T47D (cell line): Measurements from ENCODE around the gene PHPT1.
A peak's percentile ranks its signal among the peaks of the same experiment; 100 is the strongest.
"Not testable (repeated sequence)": the region's sequence is repeated elsewhere in the genome, so short reads cannot be mapped to it uniquely, and the experiment has no call there.

Source experiments
- DNase-seq, 2 experiments: peaks; one replicate each; pipeline versions ENCODE4 v3.0.0 to v3.0.0-alpha.2; 2011 to 2012; ENCODE audit warnings: low read depth in 1 of 2, low spot score in 1 of 2
- JUND ChIP-seq: IDR thresholded peaks from 2 replicates; pipeline ENCODE4 v1.6.1; 2012; ENCODE audit warnings: low read depth
- in situ Hi-C: cut with HindIII; loops from 2 replicates; pipeline ENCODE4 v1.10.0; 2016; ENCODE audit warnings: low sequenced_read_pairs, low pct_unique_long_range_greater_than_20kb

PHPT1 gene

DNA sequence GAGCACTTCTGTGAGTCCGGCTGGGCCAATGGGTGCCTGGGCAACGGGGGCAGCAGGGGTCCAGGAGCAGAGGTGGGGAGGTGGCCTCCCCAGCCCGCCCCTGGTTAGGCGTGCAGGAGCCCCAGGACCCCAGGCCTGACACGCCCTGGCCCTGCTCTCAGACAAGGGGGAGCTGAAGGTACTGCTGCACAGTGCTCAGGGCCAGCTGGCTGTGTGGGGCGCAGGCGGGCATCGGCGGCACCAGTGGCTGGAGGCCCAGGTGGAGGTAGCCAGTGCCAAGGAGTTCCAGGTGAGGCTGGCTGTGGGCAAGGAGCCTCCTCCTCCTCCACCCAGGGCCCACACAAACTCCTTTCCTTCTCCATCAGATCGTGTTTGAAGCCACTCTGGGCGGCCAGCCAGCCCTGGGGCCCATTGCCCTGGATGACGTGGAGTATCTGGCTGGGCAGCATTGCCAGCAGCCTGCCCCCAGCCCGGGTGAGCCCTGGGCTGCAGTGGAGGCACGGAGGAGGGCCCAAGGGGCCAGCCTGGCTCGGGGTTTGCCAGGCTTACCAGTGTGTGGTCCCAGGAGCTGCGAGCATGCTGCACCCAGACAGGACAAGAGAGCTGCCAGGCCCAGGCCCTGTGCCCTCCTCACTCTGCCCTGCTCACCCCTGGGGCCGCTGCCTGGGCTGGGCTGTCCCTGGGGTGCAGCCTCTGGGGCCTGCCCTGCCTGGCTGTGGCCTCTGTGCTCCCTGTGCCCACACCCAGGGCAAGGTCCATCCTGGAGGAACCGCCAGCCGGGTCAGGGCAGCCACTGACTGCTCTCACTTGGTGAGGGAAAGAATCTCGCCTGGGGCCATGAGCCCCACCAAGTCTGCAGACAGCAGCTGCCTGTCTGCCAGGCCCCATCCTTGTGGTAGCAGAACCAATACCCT lies 9.9 kb downstream of the PHPT1 start:
- DNase-seq: peak in 1 of 2 experiments; percentile 76
- TF ChIP-seq JUND: no peak
- in situ Hi-C loops: no loop called here

DNA sequence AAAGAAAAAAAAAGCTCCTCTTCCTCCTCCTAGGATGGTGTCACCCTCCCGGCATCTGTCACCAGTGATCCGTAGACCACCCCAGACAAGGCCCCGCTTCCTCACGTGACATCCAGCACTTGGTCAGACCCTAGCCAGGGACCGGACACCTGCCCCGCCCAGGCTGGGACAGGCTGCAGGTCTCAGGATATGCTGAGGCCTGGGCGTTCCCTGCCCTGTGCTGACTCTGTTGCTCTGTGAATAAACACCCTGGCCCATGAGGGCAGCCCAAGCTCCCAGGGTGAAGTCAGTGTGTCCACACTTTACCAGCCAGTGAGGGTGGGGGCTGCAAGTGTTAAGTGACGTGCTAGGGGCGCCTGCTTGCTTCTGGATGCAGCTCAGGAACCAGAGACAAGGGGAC lies 11.3 kb downstream of the PHPT1 start:
- in situ Hi-C loops: no loop called here
- no peak for TF ChIP-seq JUND

DNA sequence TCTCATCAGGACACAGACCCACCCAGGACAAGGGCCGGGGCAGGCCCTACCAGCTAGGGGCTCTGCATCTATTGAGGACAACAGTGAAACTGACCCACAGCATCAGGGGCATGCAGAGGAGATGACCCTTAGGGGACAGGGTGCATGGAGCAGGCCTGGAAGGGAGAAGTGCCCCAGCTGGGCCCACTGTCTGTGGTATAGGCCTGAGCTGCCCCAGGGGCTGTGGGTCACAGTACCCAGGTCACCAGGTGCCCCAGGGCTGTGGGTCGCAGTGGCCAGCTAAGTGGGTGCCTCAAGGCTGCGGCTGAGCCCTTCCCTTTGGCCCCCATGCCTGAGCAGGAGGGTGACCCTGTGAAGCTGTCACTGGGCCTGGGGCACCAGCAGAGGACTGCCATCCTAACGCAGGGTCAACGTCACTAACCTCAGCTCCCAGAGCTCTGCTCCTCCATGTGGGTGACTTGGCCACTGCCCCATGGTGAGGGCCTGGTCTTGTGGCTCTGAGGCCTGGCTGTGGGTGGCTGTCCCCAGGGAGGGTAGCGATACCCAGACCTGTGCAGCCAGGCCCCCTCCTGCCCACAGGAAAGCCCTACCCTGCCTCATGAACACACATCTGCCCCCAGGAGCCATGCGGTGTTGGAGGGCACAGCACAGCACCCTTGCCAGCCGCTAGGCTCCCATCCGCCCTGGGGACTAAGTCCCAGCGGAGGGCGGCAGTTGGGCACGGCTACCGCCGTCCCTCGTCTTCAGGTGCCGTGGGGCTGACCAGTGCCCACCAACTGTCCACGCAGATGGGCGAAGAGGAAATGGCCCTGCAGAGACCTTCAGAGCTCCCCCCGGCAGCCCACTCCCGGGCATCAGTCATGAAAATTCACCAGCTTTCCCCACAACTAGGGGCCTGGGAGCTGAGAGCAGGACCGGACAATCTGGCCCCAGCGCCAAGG lies 12.0 kb downstream of the PHPT1 start:
- TF ChIP-seq JUND: no peak
- in situ Hi-C loops: no loop called here
- DNase-seq: no peak

More for the DNA sequence above, 11.3 kb downstream of the PHPT1 start:
- DNase-seq: no peak

DNA sequence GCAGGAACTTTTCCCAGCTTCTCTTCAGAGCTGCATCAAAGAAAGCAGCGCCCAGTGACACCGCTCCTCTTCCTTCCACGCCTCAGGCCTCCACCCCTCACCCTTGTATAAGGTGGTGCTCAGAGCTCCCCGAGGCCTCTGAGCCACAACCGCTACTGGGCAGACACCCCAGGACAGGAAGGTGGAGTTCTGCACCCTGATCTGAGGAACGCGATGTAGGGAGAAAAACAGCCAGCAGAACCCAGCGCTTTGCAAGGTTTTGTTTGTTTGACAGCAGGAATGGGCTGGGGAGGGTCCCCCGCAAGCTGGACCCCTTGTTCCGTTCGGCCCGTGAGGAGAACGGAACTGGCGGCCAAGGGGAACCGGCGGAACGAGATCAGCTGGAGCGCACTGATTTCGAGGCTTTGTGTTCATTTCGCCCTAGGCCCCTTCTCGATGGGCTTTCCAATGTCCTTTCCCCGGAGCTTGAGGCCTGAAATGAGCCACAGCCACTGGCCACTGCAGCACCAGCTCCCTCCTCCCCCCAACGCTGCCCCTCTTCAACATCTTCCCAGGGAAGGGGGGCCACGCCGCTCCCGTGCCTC lies 12.8 kb downstream of the PHPT1 start:
- DNase-seq: no peak
- TF ChIP-seq JUND: no peak
- in situ Hi-C loops: no loop called here

DNA sequence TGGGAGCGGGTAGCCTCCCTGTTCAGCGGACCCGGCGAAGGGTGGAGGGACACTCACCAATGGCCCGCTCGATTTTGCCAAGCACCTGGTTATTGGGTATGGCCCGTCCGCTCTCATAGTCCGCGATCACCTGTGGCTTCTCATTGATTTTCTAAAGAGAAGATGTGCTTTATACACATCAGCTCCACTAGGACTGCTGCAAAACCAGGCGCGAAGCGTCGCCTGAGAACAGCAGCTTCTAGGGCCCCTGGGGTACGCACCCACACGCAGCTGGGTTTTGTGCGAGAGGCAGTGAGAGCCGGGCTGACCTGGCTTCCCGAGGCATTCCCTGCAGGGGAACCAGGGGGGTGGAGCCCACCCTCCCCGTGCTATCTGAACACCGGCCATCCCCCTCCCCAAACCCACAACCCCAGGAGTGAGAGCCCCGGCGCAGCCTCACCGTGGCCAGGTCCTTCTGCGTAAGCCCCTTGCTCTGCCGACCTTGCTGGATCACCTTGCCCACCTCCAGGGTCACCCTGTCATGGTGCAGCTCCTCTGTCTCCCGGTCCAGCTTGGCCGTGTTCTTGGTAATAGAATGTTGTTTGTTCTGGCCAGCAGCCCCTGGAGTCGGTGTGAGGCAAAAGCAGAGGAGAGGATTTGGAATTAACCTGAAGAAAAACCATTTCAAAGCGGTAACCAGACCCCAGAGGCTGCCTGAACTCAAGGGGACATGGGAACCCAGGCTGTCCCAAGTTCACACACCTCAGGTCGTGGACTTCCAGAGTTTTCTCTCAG lies 13.8 kb downstream of the PHPT1 start:
- in situ Hi-C loops: no loop called here
- TF ChIP-seq JUND: no peak
- no peak for DNase-seq

DNA sequence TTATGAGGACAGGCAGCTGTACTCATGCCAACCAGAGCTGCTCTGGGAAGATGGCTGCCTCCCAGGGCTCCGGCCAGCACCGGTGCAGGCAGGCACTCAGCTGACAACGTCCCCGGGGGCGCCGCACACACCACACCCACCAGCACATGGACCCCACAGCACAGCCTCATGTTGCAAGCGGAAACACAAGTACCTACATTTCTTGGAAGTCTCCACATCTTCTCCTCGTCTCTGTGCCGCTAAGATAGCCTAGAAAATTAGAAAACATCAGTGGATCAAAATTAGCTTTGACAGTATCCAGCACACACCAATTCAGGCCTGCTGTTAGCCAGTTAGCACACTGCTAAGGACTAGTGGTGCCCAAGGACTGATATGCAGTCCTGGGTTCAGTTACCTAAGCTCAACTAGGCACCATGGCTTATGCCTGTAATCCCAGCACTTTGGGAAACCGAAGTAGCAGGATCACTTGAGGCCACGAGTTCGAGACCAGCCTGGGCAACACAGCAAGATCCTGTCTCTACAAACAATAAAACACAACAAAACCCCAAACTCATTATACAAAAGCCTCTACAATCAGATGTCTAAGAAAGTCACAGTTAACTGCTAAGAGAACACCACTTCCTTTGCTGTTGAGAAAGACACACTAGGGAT lies 14.5 kb downstream of the PHPT1 start:
- in situ Hi-C loops: no loop called here
- no peak for DNase-seq
- TF ChIP-seq JUND: no peak

DNA sequence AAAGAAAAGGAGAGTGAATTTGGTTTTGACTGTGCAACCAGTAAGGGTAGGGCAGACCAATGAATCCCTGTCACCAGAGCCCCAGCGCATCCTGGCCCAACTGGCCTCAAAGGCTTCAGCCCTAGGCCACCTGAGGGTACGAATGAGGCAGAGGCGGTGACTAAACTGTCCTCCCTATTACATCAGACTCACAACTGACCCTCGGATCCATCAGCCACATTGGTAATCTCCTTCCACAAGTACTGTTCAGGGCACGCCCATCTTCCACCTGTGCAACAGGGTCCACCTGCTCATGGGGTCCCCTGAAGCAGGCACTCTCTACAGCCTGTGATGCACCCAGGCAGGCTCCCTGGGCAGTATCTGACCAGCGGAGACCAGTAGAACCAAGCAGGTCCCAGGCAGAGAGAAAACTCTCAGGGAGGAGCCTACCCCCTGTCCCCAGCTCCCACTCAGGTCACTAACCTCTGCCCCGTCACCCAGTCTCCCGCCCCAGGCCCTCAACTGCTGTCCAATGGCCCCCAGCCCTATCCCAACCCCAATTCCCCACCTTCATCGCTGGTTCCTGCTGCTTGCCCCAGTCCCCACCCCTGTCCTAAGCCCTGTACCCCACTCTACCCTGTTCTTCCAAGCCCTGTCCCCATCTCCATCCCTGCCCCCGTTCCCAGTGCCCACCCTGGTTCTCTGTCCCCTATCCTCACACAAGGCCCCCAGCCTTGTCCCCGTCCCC lies 16.0 kb downstream of the PHPT1 start:
- no peak for TF ChIP-seq JUND
- in situ Hi-C loops: no loop called here
- no peak for DNase-seq

DNA sequence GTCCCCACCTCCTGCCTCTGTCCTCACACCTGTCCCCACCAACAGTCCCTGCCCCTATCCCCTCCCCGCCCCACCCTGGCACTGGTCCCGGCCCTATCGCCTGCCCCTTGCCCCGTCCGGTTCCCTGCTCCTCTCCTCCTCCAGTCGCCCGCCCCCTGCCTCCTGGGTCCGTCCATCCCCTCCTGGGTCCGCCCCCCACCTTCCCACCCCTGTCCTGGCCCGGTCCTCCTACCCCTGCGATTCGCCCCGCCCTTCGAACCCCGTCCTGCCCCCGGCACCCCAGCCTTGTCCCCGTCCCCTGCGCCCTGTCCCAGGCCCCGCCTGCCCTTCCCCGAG lies 16.5 kb downstream of the PHPT1 start:
- in situ Hi-C loops: no loop called here
- no peak for TF ChIP-seq JUND
- DNase-seq: no peak

DNA sequence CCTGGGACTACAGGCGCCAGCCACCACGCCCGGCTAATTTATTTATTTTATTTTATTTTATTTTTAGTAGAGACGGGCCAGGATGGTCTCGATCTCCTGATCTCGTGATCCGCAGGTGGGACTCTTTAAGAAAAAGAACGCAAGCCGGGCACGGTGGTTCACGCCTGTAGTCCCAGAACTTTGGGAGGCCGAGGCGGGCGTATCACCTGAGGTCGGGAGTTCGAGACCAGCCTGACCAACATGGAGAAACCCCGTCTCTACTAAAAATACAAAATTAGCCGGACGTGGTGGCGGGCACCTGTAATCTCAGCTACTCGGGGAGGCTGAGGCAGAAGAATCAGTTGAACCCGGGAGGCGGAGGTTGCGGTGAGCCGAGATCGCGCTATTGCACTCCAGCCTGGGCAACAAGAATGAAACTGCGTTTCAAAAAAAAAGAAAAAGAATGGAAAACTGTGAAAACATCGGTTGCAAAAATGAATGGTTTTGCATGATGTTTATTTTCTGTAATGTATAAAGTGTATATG lies 17.8 kb downstream of the PHPT1 start:
- DNase-seq, in situ Hi-C loops: not testable (repeated sequence)

DNA sequence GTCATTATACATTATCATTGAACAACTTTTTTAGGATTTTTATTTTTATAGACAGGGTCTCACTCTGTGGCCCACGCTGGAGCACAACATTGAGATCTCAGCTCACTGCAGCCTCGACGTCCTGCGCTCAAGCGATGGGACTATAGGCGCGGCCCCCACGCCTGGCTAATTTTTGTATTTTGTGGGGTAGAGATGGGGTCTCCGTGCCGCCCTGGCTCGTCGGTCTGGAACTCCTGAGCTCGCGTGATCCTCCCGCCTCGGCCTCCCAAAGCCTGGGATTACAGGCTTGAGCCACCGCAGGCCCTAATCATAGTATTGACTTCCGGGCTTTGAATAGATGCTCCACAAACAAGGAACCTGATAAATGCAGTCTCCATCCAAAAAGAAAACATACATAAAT lies 18.3 kb downstream of the PHPT1 start:
- no peak for DNase-seq
- in situ Hi-C loops: no loop called here
- TF ChIP-seq JUND: no peak

DNA sequence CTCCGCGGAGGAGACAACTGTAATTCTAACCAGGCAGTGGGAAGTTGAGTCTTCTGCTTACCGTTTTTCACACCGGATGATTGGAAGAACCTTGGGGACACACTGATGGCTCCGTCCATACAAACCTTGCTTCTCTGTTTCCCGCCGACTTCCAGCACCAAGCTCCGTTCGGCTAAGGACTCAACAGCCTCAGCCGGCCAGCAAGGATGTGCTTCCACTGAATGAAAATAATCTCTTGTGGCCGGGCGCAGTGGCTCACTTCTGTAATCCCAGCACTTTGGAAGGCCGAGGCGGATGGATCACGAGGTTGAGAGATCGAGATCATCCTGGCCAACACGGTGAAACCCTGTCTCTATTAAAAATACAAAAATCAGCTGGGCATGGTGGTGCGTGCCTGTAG lies 18.7 kb downstream of the PHPT1 start:
- no peak for TF ChIP-seq JUND
- in situ Hi-C loops: no loop called here
- no peak for DNase-seq
